ENCODE measurements around the gene MRC1. TPM values are rescaled to one million over a fixed set of nuclear protein-coding genes. Genes with fewer than 3 reads are reported as not detected.

MRC1 gene
- total and polyA plus RNA-seq, 2 donors from 2014 or later, result 3.4 to 67.8 TPM

DNA sequence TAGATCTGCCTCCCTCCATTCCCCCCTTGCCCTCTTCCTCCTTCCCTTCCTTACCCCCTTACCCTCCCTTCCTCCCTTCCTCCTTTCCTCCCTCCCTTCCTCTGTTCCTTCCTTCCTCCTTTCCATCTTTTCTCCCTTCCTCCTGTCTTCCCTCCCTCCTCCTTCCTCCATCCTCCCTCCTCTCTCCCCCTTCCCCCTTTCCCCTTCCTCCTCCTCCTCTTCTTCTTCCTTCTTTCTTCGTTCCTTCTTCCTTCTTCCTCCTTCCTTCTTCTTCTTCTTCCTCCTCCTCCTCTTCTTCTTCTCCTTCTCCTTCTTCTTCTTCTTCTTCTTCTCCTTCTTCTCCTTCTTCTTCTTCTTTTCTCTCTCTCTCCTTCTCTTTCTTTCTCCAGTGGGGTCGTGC is 57.9 kb downstream of the MRC1 start:
- no peaks in the 10 kb centered on the region for H3K4me1 ChIP-seq (ENCODE audit: control insufficient read depth in 2 of 3, insufficient read depth in 2 of 3, low read depth in 1 of 3, low read length in 3 of 3)
- FAIRE-seq (no peak), DNase-seq (no peak)
- H3K27ac ChIP-seq (ENCODE audit: low read depth in 2 of 2, low read length in 2 of 2), result no peak overlapping the region
- H3K9ac ChIP-seq (ENCODE audit: low read length in 3 of 3), result no peak overlapping the region
- no peaks in the 10 kb centered on the region for H3K9me3 ChIP-seq (ENCODE audit: control insufficient read depth in 2 of 3, insufficient read depth in 1 of 3, low read length in 3 of 3)
- H3K27me3 ChIP-seq (ENCODE audit: control insufficient read depth, insufficient read depth, low read length), result no peaks in the 10 kb centered on the region
- H3K36me3 ChIP-seq (ENCODE audit: control insufficient read depth in 2 of 3, insufficient read depth in 3 of 3, low read length in 3 of 3), result no peaks in the 10 kb centered on the region
- no peak overlapping the region for H3K4me3 ChIP-seq (ENCODE audit: low read length in 3 of 3)
- intact Hi-C loops (cut with DNase I), result no loop called here
- TF ChIP-seq CTCF (IDR thresholded peaks at IDR 0.05; ENCODE audit: borderline replicate concordance, extremely low read depth, insufficient read depth), result no peak

- no peak overlapping the region for H3K9ac ChIP-seq (ENCODE audit: low read length in 3 of 3)
- no peak for TF ChIP-seq CTCF (IDR thresholded peaks at IDR 0.05; ENCODE audit: borderline replicate concordance, extremely low read depth, insufficient read depth)
- no peaks in the 10 kb centered on the region for H3K9me3 ChIP-seq (ENCODE audit: control insufficient read depth in 2 of 3, insufficient read depth in 1 of 3, low read length in 3 of 3)
- no peak overlapping the region for H3K4me3 ChIP-seq (ENCODE audit: low read length in 3 of 3)
- no peaks in the 10 kb centered on the region for H3K4me1 ChIP-seq (ENCODE audit: control insufficient read depth in 2 of 3, insufficient read depth in 2 of 3, low read depth in 1 of 3, low read length in 3 of 3)
- intact Hi-C loops (cut with DNase I), result no loop called here
- H3K36me3 ChIP-seq (ENCODE audit: control insufficient read depth in 2 of 3, insufficient read depth in 3 of 3, low read length in 3 of 3), result no peaks in the 10 kb centered on the region
- no peak overlapping the region for H3K27ac ChIP-seq (ENCODE audit: low read depth in 2 of 2, low read length in 2 of 2)
- DNase-seq, result no peak
- FAIRE-seq, result no peak
- no peaks in the 10 kb centered on the region for H3K27me3 ChIP-seq (ENCODE audit: control insufficient read depth, insufficient read depth, low read length)
Measured at GRCh38 chr10:17871036-17871435, 61.9 kb downstream of the MRC1 start.

DNA sequence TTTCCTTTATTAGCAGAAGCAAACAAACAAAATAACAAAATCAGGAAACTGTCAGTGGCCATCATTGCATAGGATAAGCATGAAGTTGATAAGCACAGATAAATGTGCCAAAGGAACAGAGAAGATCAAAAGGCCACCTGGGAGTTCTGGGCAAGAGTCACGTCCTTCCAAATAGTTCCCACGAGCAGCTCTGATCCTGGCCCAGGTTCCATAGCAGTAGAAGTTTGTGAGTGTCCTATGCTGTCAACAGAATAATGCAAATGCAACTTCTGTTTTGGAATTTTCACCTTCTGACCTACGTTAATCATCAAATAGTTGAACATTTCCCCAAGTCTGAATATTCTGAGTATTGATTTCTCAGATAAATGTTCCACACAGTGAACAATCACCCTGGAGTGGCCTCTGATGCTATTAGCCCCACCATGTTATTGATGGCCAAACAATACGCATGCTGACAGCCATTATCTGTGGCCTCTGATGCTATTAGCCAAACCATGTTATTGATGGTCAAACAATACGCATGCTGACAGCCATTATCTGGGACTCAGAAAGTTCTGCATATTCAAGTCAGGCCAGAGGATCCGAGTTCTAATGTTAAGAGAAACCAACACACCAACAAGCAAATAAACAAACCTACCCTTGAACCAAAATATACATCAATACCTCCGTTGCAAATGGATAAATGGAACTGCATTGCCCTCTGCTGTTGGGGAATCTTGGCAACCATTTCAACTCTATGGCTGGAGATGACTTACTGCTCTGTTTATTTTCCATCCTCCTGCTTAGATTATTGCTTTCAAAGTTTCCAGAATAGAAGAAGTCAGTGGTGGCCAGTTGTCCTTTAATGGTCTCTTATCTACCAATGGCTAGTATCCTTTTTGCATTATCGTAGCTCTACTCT is 63.3 kb downstream of the MRC1 start:
- TF ChIP-seq CTCF (IDR thresholded peaks at IDR 0.05; ENCODE audit: borderline replicate concordance, extremely low read depth, insufficient read depth), result no peak
- Histone ChIP-seq H3K27ac (ENCODE audit: low read depth in 2 of 2, low read length in 2 of 2) (no peak overlapping the region), H3K27me3 (ENCODE audit: control insufficient read depth, insufficient read depth, low read length) (no peaks in the 10 kb centered on the region), H3K36me3 (ENCODE audit: control insufficient read depth in 2 of 3, insufficient read depth in 3 of 3, low read length in 3 of 3) (no peaks in the 10 kb centered on the region), H3K9me3 (ENCODE audit: control insufficient read depth in 2 of 3, insufficient read depth in 1 of 3, low read length in 3 of 3) (no peaks in the 10 kb centered on the region), H3K4me1 (ENCODE audit: control insufficient read depth in 2 of 3, insufficient read depth in 2 of 3, low read depth in 1 of 3, low read length in 3 of 3) (no peaks in the 10 kb centered on the region), H3K9ac (ENCODE audit: low read length in 3 of 3) (no peak overlapping the region), H3K4me3 (ENCODE audit: low read length in 3 of 3) (no peak overlapping the region)
- intact Hi-C loops (cut with DNase I), result no loop called here
- DNase-seq, result no peak
- no peak for FAIRE-seq
